NCI-H526 (cell line): Measurements from ENCODE around the gene MAPK10.
A peak's percentile ranks its signal among the peaks of the same experiment; 100 is the strongest.
"Not testable (repeated sequence)": the region's sequence is repeated elsewhere in the genome, so short reads cannot be mapped to it uniquely, and the experiment has no call there.

ENCODE experiments used
- DNase-seq, 2 experiments: peaks; one replicate each; lab custom pipeline; 2025; lab: John Stamatoyannopoulos, UW

The MAPK10 gene

DNA sequence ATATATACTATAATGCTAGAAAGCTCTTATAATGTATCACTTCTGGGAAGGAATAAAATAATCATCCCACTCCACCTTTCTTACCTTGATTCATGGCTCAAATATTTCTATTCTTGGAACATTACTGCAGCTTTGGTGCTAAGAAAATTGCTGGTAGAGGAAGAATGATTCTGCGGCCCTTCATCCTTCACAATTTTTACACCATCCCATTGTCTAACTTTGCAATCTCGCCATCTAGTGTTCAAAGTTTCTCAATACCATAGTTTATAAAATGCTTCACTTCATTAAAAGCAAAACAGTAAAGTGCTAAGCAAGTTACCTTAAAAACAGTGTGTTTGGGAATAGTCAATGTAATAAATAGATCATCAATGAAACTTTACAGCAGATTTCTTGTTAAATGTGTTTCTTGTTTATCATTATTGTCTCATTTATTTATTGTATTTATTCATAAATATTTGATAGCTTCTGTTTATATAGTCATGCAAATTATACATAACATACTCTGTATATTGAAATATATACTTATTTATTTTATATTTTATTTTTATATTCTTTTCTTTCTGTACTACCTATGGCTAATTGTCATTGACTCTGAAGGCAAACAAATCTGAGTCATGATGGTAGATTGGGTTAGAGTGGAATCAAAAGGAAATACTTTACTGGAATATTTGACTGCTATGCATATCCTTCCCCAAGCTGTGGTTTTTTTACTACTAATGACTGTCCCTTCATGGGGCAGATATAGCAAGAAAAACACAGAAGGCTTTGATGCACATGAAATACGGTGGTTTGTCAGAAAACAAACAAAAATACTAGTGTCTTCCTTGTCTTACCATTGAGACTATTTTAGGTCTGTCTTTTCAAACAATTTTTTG is 390.7 kb downstream of the MAPK10 start:
- DNase-seq = peak; percentile 7 to 55

GRCh38 chr4:85967872-85968271 is 392.0 kb downstream of the MAPK10 start:
- DNase-seq = no peak

GRCh38 chr4:85966373-85966772 is 393.5 kb downstream of the MAPK10 start:
- no peak for DNase-seq

DNA sequence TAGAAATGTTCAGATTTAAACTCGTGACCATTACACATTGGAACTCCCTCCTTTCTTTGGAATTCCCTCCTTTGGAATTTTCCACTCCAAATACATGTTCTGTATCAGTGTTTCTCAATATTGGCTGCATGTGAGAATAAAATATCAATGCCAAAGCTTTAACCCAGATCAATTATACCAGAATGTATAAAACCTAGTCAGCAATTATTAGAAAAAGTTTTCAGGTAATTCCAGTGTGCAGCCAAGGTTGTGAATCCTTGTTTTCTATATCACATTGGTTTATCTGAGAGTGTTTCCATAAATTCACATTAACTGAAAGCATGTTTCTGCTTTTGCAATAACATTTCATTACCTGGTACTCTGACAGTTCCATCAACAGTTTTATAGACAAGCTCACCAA is 394.3 kb downstream of the MAPK10 start:
- no peak for DNase-seq

DNA sequence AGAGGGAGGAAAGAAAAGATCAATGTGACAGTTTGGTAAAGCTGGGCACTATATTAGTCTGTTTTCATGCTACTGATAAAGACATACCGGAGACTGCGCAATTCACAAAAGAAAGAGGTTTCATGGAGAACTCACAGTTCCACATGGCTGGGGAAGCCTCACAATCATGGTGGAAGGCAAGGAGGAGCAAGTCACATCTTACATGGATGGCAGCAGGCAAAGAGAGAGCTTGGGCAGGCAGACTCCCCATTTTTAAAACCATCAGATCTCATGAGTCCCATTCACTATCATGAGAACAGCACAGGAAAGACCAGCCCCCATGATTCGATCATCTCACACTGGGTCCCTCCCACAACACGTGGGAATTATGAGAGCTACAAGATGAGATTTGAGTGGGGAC is 394.8 kb downstream of the MAPK10 start:
- DNase-seq = not testable (repeated sequence)

GRCh38 chr4:85964298-85964697 is 395.6 kb downstream of the MAPK10 start:
- peak in 1 of 2 experiments; percentile 22 for DNase-seq

- DNase-seq = no peak
These were observed 396.6 kb downstream of the MAPK10 start for GRCh38 chr4:85963231-85963630.

DNA sequence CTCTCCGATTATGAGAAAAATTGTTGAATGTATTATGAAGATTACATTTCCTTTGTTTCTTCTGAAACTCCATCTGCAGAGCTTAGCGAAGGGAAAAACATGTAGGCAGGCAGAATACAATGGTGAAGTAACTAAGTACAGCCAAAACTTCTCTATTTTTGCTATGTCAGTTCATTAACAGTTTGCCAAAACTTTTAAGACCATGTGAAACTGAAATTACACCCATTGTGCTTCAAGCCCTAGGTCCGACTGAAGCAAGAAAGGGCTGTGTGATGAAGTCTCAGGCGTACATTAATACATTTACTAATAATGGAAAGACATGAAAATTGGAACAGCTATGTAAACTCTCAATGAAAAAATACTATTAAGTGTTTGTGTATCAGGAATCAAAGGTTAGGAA is 398.0 kb downstream of the MAPK10 start:
- no peak for DNase-seq

DNA sequence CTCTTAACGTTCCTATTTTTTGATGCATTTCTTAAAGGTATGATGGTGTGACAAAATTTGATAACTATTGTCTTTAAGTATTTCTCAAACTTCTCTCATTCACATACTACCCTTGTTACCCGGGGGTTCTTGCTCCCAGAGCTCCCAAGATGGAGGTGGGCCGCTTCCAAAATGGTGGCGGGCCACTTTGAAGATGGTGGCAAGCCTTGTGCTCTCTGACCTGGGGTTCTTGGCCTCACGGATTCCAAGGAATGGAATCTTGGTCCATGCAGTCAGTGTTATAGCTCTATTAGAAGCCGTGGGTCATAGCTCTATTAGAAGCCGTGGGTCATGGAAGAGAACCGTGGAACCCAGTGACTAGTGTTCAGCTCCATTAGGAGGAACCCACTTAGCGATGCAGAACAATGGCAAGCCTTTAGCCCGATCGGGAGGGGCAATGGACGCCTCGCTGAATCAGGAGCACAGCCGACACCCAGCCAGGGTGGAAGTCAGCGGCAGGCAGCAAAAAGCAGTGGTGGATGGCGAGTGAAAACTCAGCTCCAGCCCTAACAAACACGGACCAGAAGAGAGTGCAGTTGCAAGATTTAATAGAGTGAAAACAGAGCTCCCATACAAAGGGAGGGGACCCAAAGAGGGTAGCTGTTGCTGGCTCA is 403.4 kb downstream of the MAPK10 start:
- DNase-seq = no peak

DNA sequence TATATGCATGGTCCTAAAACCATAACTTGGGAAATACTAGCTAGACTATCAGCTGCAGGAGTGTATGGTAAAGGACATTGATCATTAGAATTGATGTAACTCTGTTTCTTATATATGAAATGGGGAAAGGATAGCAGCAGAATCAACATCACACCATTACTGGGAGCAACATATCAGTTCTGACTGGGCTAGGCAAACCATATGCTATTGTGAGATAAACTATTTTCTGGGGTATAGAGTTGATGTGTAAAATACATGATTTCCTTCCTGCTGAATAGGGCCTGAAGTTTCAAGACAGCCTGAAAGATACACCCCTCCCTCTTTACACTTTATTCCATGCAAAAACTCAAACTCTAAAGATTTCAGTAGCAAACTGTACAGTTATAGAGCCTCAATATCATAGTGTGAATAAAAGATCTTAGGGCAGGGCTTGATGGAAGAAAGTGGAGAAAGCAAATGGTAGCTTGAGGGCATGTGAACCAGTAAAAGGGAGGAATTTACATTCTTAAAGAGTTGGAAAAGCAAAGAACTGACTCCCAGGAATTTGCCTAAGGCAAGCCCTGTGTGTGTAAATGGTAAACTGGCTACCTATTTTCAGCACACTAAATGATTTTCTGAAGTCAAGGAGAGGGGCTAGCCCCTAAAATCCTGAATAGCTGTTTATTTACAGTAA is 404.1 kb downstream of the MAPK10 start:
- no peak for DNase-seq

DNA sequence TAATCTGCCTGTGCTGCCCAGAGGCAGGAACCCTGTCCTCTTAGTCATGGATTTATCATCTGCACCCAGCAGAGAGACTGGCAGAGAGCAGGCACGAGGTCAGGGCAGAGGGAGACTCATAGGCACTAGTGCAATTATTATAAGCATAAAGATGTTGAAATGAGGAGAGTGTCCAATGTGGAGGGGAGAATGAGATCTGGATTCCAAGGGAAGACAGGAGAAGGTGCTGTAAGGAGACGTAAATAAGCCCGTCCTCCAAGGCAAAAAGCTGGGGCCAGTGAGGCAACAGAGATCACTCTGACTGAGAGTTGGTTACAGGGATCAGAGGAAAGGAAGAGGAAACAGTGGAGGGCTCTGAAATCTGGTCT is 406.2 kb downstream of the MAPK10 start:
- DNase-seq = no peak

DNA sequence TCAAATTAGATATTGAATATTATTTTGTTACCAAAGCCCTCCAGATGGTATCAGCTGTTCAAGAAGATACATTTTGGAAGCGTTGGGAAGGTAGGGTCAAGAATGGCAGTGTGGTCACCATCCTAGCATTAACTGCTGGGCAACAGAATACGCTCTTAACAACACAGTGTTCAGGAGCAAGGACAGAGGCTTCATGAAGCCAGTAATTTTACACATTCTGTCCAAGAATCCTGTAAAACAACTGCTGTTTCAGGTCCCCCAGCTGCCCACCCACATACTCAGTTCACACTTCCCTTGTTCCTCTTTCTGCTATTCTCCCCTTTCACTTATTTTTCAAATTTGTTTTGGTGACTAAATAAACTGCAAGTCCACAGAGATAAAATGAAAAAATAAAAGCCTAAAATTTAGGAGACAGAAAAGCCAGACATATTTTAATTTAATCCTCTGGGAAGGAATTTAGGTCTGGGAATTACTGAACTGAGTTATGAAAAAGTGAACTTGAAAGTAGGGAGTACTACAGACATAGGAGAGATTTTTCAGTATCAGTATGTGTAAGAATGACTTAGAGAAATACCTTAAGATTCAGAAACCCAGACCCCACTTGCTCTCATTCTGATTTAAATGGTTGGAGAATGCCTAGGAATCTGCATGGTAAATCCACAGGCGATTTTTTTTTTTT is 406.7 kb downstream of the MAPK10 start:
- DNase-seq = no peak

DNA sequence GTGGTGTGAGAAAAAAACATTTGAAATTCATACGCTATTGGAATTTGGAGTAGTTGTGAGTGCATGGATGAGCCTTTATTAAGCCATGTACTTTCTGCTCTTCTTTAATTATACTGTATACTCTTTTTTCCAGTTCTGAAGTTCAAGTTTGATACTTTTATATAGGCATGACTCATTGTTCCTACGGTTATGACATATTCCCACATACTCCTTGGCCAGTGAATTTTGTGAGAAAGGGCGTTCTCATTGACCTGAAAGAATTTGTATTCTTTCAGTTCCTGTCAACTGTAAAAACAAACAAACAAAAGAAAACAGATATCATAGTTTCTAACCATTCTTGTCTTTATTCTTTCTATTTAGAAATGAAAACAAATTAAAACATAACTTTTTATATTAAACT is 407.3 kb downstream of the MAPK10 start:
- no peak for DNase-seq

DNA sequence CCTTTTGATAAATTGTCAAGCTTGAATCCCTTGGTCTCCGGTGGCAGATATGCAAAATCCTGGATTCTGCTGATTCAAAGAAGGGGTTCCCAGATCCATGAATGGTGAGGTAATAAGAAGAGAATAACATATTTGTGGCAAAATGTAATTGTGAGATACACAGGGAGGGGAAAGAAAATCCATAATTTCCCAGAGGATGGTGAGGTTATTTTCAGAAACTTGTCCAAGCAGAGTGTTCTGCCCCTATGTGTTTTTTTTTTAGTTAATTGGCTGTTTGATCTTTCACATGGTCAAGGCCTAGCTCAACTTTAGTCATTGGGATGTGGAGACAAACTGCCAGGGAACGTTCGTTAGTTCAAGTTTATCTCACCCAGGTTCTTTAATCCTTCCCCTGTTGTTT is 408.8 kb downstream of the MAPK10 start:
- no peak for DNase-seq

GRCh38 chr4:85946821-85947220 is 413.0 kb downstream of the MAPK10 start:
- DNase-seq = no peak

- DNase-seq = no peak
These were observed 417.7 kb downstream of the MAPK10 start for GRCh38 chr4:85942107-85942506.

GRCh38 chr4:85940151-85940550 is 419.7 kb downstream of the MAPK10 start:
- DNase-seq = no peak
